Measurements from ENCODE around the gene RAB11FIP3. TPM values are rescaled to one million over a fixed set of nuclear protein-coding genes. Genes with fewer than 3 reads are reported as not detected.

RAB11FIP3 gene
- polyA plus RNA-seq, 2 of the 4 experiments (the other 2 are of a cell fraction): 6.7 to 18.0 TPM

GRCh38 chr16:396605-397004 is 28.8 kb upstream of the RAB11FIP3 start:
- Histone ChIP-seq H3K4me1 (peaks cover 39% of the 10 kb centered on the region), H3K9me3 (0 out of 3 replicates have a peak, but pooled peaks cover 2% of the 10 kb centered on the region), H3K4me2 (peak overlapping the region; percentile 86), H3K4me3 (peak overlapping the region; percentile 80), H3K27ac (peak overlapping the region; percentile 94 to 99)
- ATAC-seq: peak; percentile 49 to 65; a peak in 4 of 6 replicates
- TF ChIP-seq JUNB (IDR thresholded peaks at IDR 0.05): no peak
- no peak for TF ChIP-seq ZC3H11A (IDR thresholded peaks at IDR 0.05)
- peak; percentile 47 for TF ChIP-seq MAFK (IDR thresholded peaks at IDR 0.05; ENCODE audit: partially characterized antibody)
- TF ChIP-seq NPAS2 (CRISPR knock-in tag; IDR thresholded peaks at IDR 0.05; ENCODE audit: borderline replicate concordance): no peak
- TF ChIP-seq RFX5 (IDR thresholded peaks at IDR 0.05): no peak
- no peak for TF ChIP-seq RARB (CRISPR knock-in tag; IDR thresholded peaks at IDR 0.05)
- TF ChIP-seq EHF (CRISPR knock-in tag; IDR thresholded peaks at IDR 0.05): no peak
- TF ChIP-seq TP53 (CRISPR knock-in tag; IDR thresholded peaks at IDR 0.05): no peak
- TF ChIP-seq ZFP36 (IDR thresholded peaks at IDR 0.05; ENCODE audit: borderline replicate concordance, partially characterized antibody): no peak
- no peak for TF ChIP-seq BHLHE40 (IDR thresholded peaks at IDR 0.05; ENCODE audit: low read depth, low read length)
- TF ChIP-seq TFCP2L1 (CRISPR knock-in tag; IDR thresholded peaks at IDR 0.05): no peak
- TF ChIP-seq E2F6 (IDR thresholded peaks at IDR 0.05; ENCODE audit: borderline replicate concordance, low read depth): peak; percentile 93
- TF ChIP-seq ZSCAN20 (CRISPR knock-in tag; IDR thresholded peaks at IDR 0.05): no peak
- TF ChIP-seq EHMT2 (IDR thresholded peaks at IDR 0.05; ENCODE audit: low read depth): no peak
- TF ChIP-seq MAX (IDR thresholded peaks at IDR 0.05): peak; percentile 84
- TF ChIP-seq CBX8 (IDR thresholded peaks at IDR 0.05): no peak
- TF ChIP-seq PHF8 (IDR thresholded peaks at IDR 0.05; ENCODE audit: borderline replicate concordance, low read depth): no peak
- 0 out of 2 replicates have a peak, but pooled peaks have one; percentile 46 for TF ChIP-seq HDAC2 (IDR thresholded peaks at IDR 0.05)
- TF ChIP-seq KDM1A (IDR thresholded peaks at IDR 0.05; ENCODE audit: low read depth): no peak
- TF ChIP-seq RAD21 (conservative IDR thresholded peaks at IDR 0.05 in 1 of 2, IDR thresholded peaks at IDR 0.05 in 1 of 2): no peak
- TF ChIP-seq HOXB5 (CRISPR knock-in tag; IDR thresholded peaks at IDR 0.05): no peak
- TF ChIP-seq CHD2 (IDR thresholded peaks at IDR 0.05; ENCODE audit: low read length, partially characterized antibody): no peak
- 0 out of 2 replicates have a peak, but pooled peaks have one; percentile 18 for TF ChIP-seq POLR2A (IDR thresholded peaks at IDR 0.05; ENCODE audit: low read length)
- TF ChIP-seq ATOH8 (CRISPR knock-in tag; IDR thresholded peaks at IDR 0.05; ENCODE audit: low read depth): no peak
- TF ChIP-seq EP300 (IDR thresholded peaks at IDR 0.05): no peak
- TF ChIP-seq PBX3 (IDR thresholded peaks at IDR 0.05): no peak
- TF ChIP-seq ESRRA (IDR thresholded peaks at IDR 0.05; ENCODE audit: borderline replicate concordance, low read length): no peak
- TF ChIP-seq, protein P1, sequence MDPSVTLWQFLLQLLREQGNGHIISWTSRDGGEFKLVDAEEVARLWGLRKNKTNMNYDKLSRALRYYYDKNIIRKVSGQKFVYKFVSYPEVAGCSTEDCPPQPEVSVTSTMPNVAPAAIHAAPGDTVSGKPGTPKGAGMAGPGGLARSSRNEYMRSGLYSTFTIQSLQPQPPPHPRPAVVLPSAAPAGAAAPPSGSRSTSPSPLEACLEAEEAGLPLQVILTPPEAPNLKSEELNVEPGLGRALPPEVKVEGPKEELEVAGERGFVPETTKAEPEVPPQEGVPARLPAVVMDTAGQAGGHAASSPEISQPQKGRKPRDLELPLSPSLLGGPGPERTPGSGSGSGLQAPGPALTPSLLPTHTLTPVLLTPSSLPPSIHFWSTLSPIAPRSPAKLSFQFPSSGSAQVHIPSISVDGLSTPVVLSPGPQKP (IDR thresholded peaks at IDR 0.05; ENCODE audit: low read depth, low read length): no peak
- no peak for TF ChIP-seq CBX2 (IDR thresholded peaks at IDR 0.05; ENCODE audit: borderline replicate concordance, low read depth)
- no peak for TF ChIP-seq FOSL2 (IDR thresholded peaks at IDR 0.05)
- no peak for TF ChIP-seq FOSL2 (CRISPR knock-in tag; IDR thresholded peaks at IDR 0.05)
- TF ChIP-seq, protein P2, sequence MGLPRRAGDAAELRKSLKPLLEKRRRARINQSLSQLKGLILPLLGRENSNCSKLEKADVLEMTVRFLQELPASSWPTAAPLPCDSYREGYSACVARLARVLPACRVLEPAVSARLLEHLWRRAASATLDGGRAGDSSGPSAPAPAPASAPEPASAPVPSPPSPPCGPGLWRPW (IDR thresholded peaks at IDR 0.05): no peak
- TF ChIP-seq, protein P3, sequence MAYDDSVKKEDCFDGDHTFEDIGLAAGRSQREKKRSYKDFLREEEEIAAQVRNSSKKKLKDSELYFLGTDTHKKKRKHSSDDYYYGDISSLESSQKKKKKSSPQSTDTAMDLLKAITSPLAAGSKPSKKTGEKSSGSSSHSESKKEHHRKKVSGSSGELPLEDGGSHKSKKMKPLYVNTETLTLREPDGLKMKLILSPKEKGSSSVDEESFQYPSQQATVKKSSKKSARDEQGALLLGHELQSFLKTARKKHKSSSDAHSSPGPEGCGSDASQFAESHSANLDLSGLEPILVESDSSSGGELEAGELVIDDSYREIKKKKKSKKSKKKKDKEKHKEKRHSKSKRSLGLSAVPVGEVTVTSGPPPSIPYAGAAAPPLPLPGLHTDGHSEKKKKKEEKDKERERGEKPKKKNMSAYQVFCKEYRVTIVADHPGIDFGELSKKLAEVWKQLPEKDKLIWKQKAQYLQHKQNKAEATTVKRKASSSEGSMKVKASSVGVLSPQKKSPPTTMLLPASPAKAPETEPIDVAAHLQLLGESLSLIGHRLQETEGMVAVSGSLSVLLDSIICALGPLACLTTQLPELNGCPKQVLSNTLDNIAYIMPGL (CRISPR knock-in tag; IDR thresholded peaks at IDR 0.05; ENCODE audit: borderline replicate concordance): no peak
- peak; percentile 52 for TF ChIP-seq USF2 (IDR thresholded peaks at IDR 0.05)
- no peak for TF ChIP-seq NR3C1 (IDR thresholded peaks at IDR 0.05)
- TF ChIP-seq SREBF2 (IDR thresholded peaks at IDR 0.05): no peak
- ChIA-PET CTCF (interaction anchor here (1.6 kb wide), 1 partner anchor 28 kb away, joined by 3 read pairs; no protein-coding TSS in a partner anchor), POLR2A (no interaction called here)
- peak; percentile 74 to 86 for DNase-seq (ENCODE audit: low read depth in 1 of 2, low spot score in 1 of 2)
- WGBS (ENCODE audit: missing lambda C conversion rate): 3% methylated on average over 22 of the region's 22 CpGs
- FAIRE-seq: no peak

Measured in A549 (cell line).